Renal cortical epithelial cell (primary cell): ENCODE results near the gene RTP3. TPM values are rescaled to one million over a fixed set of nuclear protein-coding genes. Genes with fewer than 3 reads are reported as not detected.

ENCODE experiments used
- DNase-seq: peaks from one replicate; pipeline ENCODE4 v3.0.0-alpha.2; 2011; ENCODE audit warnings: low read depth
- total RNA-seq: library from RNA; depleted of rRNA; stranded (reverse); fragments of >200 nt; gene quantifications from 2 replicates; pipeline ENCODE4 v1.2.3, GENCODE V29; 2014

RTP3 gene
- total RNA-seq, 1 donor from 2014 or later: not detected

DNA sequence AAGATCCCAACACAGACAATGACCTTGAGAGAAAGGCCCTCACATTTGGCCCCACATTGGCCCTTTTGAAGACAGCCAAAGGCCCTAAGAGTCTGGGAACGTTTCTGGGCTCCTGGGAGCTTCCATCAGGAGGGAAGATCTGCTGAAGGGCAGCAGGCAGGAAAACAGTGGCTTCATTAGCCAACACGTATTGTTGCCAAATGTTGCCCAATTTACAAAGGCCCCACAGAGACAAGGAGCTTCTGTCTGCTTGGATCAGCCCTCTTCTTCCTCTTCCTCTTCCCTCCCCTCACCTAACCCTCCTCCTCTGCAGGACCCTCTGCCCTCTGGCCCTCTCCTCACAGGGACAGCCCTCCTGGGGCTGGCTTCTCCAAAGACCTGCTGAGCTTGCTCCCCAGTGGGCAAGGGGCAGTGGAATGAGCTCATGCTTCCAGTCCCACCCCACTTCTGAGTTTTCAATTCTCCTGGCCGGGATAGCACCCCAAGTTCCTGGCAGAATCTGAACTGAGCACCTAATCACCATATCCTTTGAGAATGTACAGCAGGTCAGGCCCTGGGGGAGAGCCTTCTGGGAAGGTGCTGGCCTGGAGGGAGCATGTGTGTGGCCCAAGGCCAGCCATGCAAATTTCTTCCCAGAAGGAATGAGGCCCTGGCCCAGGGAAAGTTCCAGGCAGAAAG is 28.0 kb upstream of the RTP3 start:
- peak; percentile 13 for DNase-seq

- DNase-seq: no peak
These were observed 26.9 kb upstream of the RTP3 start for GRCh38 chr3:46470831-46471230.

- DNase-seq: no peak
These were observed 26.3 kb upstream of the RTP3 start for GRCh38 chr3:46471371-46471914.

DNA sequence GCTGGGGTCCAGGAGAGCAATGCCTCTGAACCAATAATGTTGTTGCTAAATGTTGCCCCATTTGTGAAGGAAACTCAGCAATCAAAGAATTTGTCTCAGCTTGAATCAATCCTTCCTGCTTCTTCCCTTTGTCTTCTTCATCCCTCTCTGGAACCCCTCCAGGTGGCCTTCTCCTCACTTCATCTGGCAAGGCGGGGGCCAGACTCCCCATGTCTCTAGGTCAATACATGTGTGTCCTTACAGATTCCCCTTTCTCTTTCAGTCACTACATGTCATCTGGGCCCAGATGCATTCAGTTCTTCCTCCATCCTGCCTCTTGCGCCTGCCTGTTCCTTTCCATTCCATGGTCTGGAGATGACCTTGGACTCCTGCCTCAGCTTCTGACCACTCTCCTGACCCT is 25.0 kb upstream of the RTP3 start:
- no peak for DNase-seq

DNA sequence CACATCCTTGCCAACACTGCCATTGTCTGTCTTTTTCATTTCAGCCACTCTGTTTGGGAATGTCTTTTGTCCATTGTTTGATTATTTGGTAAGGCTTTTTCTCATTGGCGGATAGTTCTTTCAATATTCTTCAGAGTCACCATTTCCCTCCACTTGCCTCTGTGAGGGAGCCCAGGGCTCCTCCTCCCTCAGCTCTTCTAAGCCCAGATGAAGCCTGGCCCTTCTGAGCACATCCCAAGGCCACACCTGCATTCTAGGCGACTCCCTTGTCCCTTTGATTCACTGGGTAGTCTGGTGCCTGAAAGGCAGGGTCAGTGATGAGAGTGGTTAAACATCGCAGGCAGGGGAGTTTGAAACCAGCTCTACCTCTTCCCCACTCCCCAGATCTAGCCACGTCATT is 20.6 kb upstream of the RTP3 start:
- DNase-seq: no peak

GRCh38 chr3:46477756-46478155 is 20.0 kb upstream of the RTP3 start:
- DNase-seq: no peak

DNA sequence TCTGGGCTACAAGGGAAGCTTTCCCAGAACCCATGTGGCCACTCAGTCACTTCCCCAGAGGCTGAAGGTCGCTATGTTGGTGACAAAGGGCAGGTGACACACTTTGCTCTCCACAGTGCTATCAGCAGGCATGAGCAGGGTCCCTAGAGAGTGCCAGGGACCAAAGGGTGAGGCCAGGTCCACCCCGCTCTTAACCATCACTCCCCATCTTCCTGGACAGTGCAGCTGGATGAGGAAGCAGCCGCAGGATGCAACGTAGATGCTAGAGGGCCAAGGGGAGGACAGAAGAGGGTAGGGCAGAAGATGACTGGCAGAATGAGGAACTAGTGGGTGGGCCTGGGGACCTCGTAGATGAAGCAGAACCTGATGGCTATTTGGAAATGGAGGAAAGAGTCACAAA is 19.4 kb upstream of the RTP3 start:
- no peak for DNase-seq

- no peak for DNase-seq
These were observed 18.8 kb upstream of the RTP3 start for GRCh38 chr3:46479021-46479420.

DNA sequence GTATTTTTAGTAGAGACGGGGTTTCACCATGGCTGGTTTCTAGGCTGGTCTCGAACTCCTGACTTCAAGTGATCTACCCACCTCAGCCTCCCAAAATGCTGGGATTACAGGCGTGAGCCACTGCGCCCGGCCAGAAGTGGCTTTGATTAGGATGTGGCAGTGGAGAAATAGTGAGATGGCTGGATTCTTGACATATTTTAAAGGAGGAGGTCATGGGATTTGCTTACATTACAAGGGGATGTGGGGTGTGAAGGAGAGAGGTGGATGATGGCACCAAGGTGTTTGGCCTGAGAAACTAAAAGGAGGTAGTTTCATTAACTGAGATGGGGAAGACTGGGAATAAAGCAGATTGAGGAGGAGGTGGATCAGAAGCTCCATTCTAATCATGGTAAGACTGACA is 18.1 kb upstream of the RTP3 start:
- DNase-seq: no peak

GRCh38 chr3:46480491-46481195 is 17.1 kb upstream of the RTP3 start:
- DNase-seq: no peak

GRCh38 chr3:46481636-46482035 is 16.1 kb upstream of the RTP3 start:
- DNase-seq: no peak

- peak; percentile 57 for DNase-seq
These were observed 15.0 kb upstream of the RTP3 start for GRCh38 chr3:46482632-46483350.

DNA sequence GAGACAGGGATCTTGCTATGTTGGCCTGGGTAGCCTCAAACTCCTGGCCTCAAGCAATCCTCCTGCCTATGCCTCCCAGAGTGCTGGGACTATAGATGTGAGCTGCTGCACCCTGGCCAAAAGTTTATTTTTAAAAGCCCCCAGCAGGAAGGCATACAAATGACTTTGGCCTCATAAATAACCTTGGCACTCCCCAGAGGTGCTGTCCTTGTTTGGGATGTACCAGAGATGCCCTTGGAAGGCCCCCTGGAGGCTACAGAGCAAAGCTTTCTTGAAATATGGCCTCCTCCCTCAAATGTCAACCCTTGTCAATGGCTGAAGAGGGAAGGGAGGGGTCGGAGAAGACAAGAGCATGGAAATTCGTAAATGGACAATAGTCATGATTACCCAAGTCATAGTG is 14.0 kb upstream of the RTP3 start:
- DNase-seq: no peak

- DNase-seq: no peak
These were observed 13.4 kb upstream of the RTP3 start for GRCh38 chr3:46484388-46484787.

GRCh38 chr3:46484911-46485778 is 12.6 kb upstream of the RTP3 start:
- no peak for DNase-seq

GRCh38 chr3:46485779-46486175 is 12.0 kb upstream of the RTP3 start:
- no peak for DNase-seq

GRCh38 chr3:46488735-46489361 is 8.9 kb upstream of the RTP3 start:
- peak; percentile 67 for DNase-seq

GRCh38 chr3:46489381-46489780 is 8.4 kb upstream of the RTP3 start:
- no peak for DNase-seq

GRCh38 chr3:46489875-46490274 is 7.9 kb upstream of the RTP3 start:
- no peak for DNase-seq

DNA sequence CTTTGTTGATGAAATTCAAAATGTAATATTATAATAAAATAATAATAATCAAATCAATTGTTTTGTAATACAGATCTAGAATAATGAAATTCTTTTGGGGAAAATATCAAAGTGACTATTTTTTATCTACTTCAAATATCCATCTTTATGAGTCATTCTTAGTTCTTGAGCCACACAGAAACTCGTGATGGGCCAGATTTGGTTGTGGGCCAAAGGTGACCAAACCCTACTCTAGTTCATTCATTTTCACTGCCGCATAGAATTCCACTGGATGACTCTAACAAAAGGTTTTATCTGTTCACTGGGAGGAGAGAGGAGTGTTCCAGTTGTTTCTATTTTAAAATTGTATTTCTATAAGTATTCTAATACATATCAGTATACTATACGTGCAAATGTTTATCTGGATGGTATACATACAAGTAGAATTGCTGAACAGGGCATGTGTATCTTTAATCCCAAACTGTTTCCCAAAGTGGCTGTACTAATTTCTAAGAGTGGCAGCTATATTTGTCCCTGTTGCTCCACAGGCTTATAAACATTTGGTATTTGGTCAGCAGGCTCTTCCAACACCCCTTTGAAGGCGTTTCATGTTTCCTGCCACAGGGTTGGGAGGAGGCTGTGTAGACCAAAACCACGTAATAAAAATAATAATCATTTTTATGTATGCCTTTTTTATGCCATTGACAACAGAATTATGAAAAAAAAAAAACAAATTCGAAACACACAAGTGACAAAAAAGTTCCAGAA is 7.3 kb upstream of the RTP3 start:
- DNase-seq: no peak
